KMS-11 (cell line): Measurements from ENCODE around the gene FKBP7.
A peak's percentile ranks its signal among the peaks of the same experiment; 100 is the strongest.

Source experiments
- H2AFZ ChIP-seq: fragments of 200-600 bp; sonication (generic); 2 replicates; pipeline ENCODE4 v1.6.1; 2016; ENCODE audit warnings: antibody characterized with exemption, mixed run types, low read depth
- H3K27ac ChIP-seq: fragments of 200-600 bp; sonication (generic); 2 replicates; pipeline ENCODE4 v1.6.1; 2016; ENCODE audit warnings: mild to moderate bottlenecking, mixed run types
- H3K27me3 ChIP-seq: fragments of 200-600 bp; sonication (generic); 2 replicates; pipeline ENCODE4 v1.6.1; 2017; ENCODE audit warnings: mild to moderate bottlenecking, low read depth, mixed run types, moderate library complexity; ENCODE audit not compliant: insufficient read depth
- H3K36me3 ChIP-seq: fragments of 200-600 bp; sonication (generic); 2 replicates; pipeline ENCODE4 v1.6.1; 2017; ENCODE audit warnings: mild to moderate bottlenecking, mixed run types; ENCODE audit not compliant: insufficient read depth
- H3K4me1 ChIP-seq: fragments of 200-600 bp; sonication (generic); 2 replicates; pipeline ENCODE4 v1.6.1; 2016; ENCODE audit warnings: mild to moderate bottlenecking, low read depth, mixed run types; ENCODE audit not compliant: poor library complexity, severe bottlenecking
- H3K4me2 ChIP-seq: fragments of 200-600 bp; sonication (generic); 2 replicates; pipeline ENCODE4 v1.7.0; 2016; ENCODE audit warnings: mild to moderate bottlenecking, mixed run types
- H3K4me3 ChIP-seq: fragments of 200-600 bp; sonication (generic); IDR thresholded peaks from 2 replicates; pipeline ENCODE4 v1.6.1; 2017; ENCODE audit warnings: low read depth, low read length, mixed read lengths; ENCODE audit not compliant: insufficient read depth
- H3K79me2 ChIP-seq: fragments of 200-600 bp; sonication (generic); 2 replicates; pipeline ENCODE4 v1.6.1; 2016; ENCODE audit warnings: low read depth, mixed run types; ENCODE audit not compliant: insufficient read depth
- H3K9ac ChIP-seq: fragments of 200-600 bp; sonication (generic); 2 replicates; pipeline ENCODE4 v1.6.1; 2016; ENCODE audit warnings: mild to moderate bottlenecking, mixed run types
- H4K20me1 ChIP-seq: fragments of 200-600 bp; sonication (generic); 2 replicates; pipeline ENCODE4 v1.6.1; 2016; ENCODE audit warnings: mild to moderate bottlenecking, mixed run types; ENCODE audit not compliant: insufficient read depth
- TF ChIP-seq, protein P1 (sequence below): fragments of 200-600 bp; sonication (generic); conservative IDR thresholded peaks from 2 replicates; pipeline ENCODE4 v1.6.1; 2017; ENCODE audit warnings: low read depth, mild to moderate bottlenecking, antibody characterized with exemption, low read length, moderate library complexity, mixed read lengths

Gene FKBP7

DNA sequence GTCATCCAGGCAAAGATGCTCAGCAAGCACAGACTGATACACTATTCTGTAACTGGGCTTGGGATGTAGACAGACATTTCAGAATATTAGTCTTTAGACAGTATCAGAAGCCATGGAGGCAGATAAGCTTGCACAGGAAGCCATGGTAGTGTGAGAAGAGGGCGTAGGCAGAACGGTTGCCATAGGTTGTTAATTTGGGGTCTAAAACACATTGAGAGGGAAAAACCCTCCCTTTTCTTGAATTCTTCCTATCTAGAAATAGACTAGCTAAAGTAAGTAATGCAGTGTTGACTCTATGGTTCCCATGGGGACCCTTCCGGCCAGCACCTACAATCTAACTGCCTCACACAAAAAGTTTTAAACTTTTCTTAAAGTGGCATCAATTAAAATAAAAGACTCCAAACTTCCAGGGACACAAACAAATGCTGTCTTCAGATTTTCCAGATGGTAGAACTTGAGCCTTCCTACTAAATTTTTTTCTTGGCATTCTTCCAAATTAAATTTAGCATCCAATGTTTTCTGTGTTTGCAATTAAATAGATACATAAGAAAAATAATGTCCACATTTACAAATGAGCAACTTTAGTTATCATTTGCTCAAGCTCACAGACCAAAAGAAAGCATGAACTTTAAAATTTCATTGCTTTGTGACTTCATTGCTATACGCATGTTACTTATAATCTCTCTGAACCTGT is 29.3 kb downstream of the FKBP7 start:
- Histone ChIP-seq H3K9ac (peak overlapping the region; percentile 81; the same call in 1 of the 2 replicates), H3K4me3 (no peak overlapping the region), H3K36me3 (peaks cover 8% of the 10 kb centered on the region; the same call in 1 of the 2 replicates), H3K27me3 (no peaks in the 10 kb centered on the region), H3K79me2 (peaks cover 16% of the 10 kb centered on the region; the same call in 1 of the 2 replicates), H3K27ac (peak overlapping the region; percentile 83; the same call in 1 of the 2 replicates), H3K4me1 (peaks cover 29% of the 10 kb centered on the region), H4K20me1 (no peaks in the 10 kb centered on the region), H3K4me2 (peak overlapping the region; percentile 94), H2AFZ (no peak overlapping the region)
- TF ChIP-seq, protein P1, sequence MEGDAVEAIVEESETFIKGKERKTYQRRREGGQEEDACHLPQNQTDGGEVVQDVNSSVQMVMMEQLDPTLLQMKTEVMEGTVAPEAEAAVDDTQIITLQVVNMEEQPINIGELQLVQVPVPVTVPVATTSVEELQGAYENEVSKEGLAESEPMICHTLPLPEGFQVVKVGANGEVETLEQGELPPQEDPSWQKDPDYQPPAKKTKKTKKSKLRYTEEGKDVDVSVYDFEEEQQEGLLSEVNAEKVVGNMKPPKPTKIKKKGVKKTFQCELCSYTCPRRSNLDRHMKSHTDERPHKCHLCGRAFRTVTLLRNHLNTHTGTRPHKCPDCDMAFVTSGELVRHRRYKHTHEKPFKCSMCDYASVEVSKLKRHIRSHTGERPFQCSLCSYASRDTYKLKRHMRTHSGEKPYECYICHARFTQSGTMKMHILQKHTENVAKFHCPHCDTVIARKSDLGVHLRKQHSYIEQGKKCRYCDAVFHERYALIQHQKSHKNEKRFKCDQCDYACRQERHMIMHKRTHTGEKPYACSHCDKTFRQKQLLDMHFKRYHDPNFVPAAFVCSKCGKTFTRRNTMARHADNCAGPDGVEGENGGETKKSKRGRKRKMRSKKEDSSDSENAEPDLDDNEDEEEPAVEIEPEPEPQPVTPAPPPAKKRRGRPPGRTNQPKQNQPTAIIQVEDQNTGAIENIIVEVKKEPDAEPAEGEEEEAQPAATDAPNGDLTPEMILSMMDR, result no peak

DNA sequence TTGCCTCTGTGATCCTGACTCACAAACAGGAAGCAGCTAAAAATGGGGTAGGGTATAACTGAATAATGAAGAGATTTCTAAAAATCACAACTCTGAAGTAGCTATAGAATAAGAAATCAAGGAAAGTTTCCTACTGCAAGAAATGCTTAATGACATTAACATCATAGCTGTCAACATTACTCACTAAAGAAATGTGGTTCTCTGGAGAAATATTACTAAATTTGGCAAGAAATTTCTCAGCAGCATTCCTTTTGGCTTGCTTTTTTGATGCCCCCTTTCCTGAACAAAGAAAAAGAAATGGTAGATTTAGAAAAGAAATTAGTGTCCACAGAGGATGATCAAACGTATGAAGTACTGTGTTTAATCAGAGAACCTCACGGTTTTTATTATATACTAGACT is 37.0 kb downstream of the FKBP7 start:
- Histone ChIP-seq H3K9ac (no peak overlapping the region), H3K4me2 (no peak overlapping the region), H4K20me1 (no peaks in the 10 kb centered on the region), H3K79me2 (no peaks in the 10 kb centered on the region), H3K4me3 (no peak overlapping the region), H3K27me3 (no peaks in the 10 kb centered on the region), H3K27ac (no peak overlapping the region), H3K4me1 (no peaks in the 10 kb centered on the region), H2AFZ (no peak overlapping the region), H3K36me3 (peaks cover 16% of the 10 kb centered on the region; the same call in 1 of the 2 replicates)
- TF ChIP-seq, protein P1, result no peak

DNA sequence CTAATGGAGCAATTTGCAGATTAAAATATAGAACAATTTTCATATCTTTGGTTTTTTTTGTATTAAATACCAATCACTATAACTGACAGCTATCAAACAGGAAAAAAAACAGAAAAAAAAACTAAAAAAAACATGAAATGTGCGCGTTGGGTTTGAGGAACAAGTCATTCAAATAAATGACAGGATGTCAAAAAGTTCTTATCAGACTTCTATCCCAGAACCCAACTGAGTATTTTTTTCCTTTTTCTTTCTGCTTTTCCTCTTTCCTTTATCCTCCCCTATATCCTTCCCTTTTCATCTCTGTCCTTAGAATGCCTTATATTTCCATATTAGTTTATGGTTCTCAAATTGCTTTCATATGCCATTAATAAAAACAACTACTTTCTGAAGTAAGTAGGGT is 41.7 kb downstream of the FKBP7 start:
- H3K27ac ChIP-seq, result no peak overlapping the region
- H3K4me1 ChIP-seq, result no peaks in the 10 kb centered on the region
- no peak overlapping the region for H3K4me3 ChIP-seq
- H2AFZ ChIP-seq, result no peak overlapping the region
- no peaks in the 10 kb centered on the region for H4K20me1 ChIP-seq
- H3K36me3 ChIP-seq, result peaks cover under 1% of the 10 kb centered on the region; the same call in 1 of the 2 replicates
- no peak overlapping the region for H3K9ac ChIP-seq
- no peak overlapping the region for H3K4me2 ChIP-seq
- TF ChIP-seq, protein P1, result no peak
- no peaks in the 10 kb centered on the region for H3K27me3 ChIP-seq
- no peaks in the 10 kb centered on the region for H3K79me2 ChIP-seq

DNA sequence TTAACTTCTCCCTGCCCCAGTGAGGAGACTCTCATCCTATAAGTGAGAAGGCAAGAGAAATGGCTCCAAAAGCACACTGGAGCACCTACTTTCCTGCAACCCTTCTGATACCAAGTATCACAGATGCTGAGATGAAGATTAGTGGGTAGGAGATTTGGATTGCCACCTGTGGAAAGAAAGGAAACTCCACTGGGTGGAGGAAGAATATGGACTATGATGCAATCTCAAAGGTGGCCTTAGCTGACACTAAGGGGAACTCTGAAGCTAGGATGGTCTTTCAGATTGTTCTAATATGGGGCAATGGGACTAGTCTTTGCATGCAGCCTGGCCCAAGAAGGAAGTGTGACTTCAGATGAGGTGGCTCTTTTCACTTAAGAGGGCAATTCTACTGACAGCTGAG is 49.1 kb downstream of the FKBP7 start:
- TF ChIP-seq, protein P1, result no peak
- no peaks in the 10 kb centered on the region for H3K27me3 ChIP-seq
- no peak overlapping the region for H3K4me2 ChIP-seq
- no peaks in the 10 kb centered on the region for H3K4me1 ChIP-seq
- peak overlapping the region; percentile 8; the same call in 1 of the 2 replicates for H3K27ac ChIP-seq
- H3K4me3 ChIP-seq, result no peak overlapping the region
- H2AFZ ChIP-seq, result no peak overlapping the region
- no peak overlapping the region for H3K9ac ChIP-seq
- H4K20me1 ChIP-seq, result no peaks in the 10 kb centered on the region
- H3K36me3 ChIP-seq, result peaks cover 18% of the 10 kb centered on the region; the same call in 1 of the 2 replicates
- peaks cover 15% of the 10 kb centered on the region for H3K79me2 ChIP-seq
